Measurements from ENCODE around the gene PRKN.

DNA sequence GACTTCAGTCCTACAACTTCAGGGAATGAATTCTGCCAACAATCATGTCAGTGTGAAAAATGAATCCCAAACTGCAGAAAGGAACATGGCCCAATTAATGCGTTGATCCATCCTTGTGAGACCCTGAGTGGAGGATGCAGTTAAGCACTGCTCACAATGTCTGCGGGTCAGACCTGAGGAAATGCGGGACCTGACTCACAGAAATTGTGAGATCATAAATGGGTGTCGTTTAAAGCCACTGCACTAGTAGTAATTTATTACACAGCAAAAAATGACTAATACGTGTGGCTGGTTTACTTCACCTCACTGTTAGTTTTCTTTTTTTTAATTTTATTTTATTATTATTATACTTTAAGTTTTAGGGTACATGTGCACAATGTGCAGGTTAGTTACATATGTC, 505.0 kb downstream of the PRKN start:
- TF ChIP-seq, protein P1, sequence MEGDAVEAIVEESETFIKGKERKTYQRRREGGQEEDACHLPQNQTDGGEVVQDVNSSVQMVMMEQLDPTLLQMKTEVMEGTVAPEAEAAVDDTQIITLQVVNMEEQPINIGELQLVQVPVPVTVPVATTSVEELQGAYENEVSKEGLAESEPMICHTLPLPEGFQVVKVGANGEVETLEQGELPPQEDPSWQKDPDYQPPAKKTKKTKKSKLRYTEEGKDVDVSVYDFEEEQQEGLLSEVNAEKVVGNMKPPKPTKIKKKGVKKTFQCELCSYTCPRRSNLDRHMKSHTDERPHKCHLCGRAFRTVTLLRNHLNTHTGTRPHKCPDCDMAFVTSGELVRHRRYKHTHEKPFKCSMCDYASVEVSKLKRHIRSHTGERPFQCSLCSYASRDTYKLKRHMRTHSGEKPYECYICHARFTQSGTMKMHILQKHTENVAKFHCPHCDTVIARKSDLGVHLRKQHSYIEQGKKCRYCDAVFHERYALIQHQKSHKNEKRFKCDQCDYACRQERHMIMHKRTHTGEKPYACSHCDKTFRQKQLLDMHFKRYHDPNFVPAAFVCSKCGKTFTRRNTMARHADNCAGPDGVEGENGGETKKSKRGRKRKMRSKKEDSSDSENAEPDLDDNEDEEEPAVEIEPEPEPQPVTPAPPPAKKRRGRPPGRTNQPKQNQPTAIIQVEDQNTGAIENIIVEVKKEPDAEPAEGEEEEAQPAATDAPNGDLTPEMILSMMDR (IDR thresholded peaks at IDR 0.05) = no peak
- no peak for TF ChIP-seq POLR2A (IDR thresholded peaks at IDR 0.05)

All from thyroid gland (tissue), 4 donors.